ENCODE data around the gene MCL1.

DNA sequence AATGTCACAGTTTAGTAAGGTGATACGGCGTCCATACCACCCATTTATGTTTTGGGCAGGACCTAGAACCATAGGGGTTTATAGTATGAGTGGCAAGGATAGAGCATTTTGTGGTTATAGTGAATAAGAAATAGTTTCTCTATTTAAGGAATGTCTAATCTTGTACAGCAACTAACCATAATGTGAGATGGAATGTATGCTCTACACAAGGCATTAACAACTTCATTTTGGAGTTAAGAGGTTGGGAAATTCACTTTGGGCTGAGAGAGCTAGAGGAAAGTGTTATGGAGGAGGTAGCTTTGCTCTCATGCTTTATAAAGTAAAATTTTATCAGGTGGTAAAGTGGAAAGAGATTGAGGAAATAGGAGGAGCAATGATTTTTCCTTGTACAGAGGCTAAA is 3.0 kb upstream of the MCL1 start:
- TF ChIP-seq, protein P1, sequence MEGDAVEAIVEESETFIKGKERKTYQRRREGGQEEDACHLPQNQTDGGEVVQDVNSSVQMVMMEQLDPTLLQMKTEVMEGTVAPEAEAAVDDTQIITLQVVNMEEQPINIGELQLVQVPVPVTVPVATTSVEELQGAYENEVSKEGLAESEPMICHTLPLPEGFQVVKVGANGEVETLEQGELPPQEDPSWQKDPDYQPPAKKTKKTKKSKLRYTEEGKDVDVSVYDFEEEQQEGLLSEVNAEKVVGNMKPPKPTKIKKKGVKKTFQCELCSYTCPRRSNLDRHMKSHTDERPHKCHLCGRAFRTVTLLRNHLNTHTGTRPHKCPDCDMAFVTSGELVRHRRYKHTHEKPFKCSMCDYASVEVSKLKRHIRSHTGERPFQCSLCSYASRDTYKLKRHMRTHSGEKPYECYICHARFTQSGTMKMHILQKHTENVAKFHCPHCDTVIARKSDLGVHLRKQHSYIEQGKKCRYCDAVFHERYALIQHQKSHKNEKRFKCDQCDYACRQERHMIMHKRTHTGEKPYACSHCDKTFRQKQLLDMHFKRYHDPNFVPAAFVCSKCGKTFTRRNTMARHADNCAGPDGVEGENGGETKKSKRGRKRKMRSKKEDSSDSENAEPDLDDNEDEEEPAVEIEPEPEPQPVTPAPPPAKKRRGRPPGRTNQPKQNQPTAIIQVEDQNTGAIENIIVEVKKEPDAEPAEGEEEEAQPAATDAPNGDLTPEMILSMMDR (conservative IDR thresholded peaks at IDR 0.05; ENCODE audit: low read length): no peak
- no peak for TF ChIP-seq EZH2phosphoT487 (IDR thresholded peaks at IDR 0.05; ENCODE audit: borderline replicate concordance)
